ENCODE data around the gene MSH3.

GRCh38 chr5:80753712-80754111 lies 99.3 kb downstream of the MSH3 start:
- TF ChIP-seq GATA2 (IDR thresholded peaks at IDR 0.05; ENCODE audit: low read depth, low read length), result no peak
- TF ChIP-seq GATA3 (IDR thresholded peaks at IDR 0.05; ENCODE audit: low read depth, low read length), result no peak
